SIG-M5 treated with dmso at 0.1 percent for 504 hours (cell line): Measurements from ENCODE around the gene STK25.
"Not testable (repeated sequence)": the region's sequence is repeated elsewhere in the genome, so short reads cannot be mapped to it uniquely, and the experiment has no call there.

Experiments
- DNase-seq: peaks from one replicate; lab custom pipeline; 2025; ENCODE audit not compliant: unreplicated experiment; lab: John Stamatoyannopoulos, UW

The STK25 gene

DNA sequence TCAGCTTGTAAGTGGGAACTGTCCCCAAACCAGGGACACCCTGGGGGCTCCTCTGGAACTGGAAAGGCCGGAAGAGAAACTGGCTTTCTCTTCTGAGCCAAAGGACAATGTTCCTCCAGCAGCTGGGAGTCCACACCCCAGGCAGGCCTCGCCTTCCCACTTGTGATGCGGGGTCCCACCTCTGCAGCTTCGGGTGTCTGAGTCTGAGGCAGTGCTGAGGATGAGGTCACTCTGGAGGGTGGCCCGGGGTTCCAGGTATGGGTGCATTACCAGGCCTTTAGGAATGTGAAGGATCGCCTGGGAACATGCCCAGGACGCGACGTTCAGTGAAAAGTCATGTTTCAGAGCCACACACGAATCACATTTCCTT lies 32.0 kb upstream of the STK25 start:
- no peak for DNase-seq

DNA sequence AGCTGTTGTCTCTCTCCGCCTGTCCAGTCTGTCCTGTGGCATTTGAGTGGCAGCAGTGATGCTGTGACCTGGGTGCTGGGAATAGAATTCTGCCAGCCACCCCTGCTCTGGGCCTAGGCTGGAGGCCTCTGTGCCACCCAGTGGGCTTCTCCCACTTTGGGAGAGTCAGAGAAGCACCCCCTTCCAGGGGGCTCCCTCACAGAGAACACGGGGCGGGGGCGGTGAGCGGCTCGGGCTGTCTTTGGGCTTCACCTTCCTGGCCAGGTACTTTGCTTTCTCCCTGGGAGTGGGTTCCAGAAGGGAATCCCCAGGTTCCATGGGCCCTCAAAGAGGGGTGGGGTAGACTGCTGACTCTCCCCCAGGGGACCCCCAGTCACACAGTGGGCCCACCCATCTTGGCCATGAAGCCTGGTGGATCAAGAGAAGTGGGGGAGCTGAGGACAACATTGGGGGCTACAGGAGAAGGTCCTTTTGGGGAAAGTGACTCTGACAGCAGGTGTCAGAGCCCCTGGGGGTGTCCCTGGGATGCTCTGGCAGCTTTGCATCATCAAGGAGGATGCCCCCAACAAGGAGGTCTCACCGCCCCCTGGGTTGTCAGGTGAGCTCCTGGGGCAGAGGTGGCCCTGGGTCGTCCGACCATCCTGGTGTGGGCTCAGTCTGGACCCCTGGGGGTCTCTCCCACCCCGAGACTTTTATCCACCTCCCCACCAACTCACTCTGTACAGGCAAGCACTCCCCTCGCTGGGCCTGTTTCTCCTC lies 31.4 kb upstream of the STK25 start:
- DNase-seq, result no peak

DNA sequence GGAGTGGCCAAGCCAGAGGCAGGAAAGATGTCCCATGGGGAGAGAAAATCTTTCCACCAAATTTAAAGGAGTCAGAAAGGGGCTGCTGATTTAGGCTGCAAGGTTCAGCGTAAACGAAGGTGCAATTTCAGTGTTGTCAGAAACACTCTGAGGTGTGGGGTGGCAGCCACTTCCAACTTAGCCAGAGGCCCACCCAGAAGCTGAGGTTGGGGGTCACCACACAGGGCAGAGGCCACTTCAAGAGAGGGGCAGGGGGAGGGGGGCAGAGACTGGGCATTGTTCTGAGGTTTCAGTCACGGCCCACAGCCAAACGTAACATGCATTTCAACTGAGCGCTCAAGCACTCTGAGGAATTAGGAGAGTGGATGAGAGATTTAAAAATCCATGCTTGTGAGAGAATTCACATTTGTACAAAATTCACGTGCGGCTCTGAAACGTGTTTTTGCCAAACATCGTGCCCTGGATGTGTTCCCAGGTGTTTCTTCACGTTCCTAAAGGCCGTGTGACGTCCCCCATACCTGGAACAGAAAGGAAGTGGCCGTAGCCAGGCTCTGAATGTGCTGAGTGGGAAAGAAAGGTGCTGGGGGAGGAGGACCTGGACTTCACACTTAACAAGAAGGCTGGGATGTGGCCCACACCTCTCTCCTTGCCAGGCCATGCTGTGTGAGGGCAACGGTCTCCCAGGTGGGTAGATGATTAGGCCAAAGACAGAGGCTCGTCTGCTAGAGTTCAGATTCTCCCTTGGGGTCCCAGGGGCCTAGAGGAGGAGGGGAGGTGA lies 30.6 kb upstream of the STK25 start:
- DNase-seq, result no peak

DNA sequence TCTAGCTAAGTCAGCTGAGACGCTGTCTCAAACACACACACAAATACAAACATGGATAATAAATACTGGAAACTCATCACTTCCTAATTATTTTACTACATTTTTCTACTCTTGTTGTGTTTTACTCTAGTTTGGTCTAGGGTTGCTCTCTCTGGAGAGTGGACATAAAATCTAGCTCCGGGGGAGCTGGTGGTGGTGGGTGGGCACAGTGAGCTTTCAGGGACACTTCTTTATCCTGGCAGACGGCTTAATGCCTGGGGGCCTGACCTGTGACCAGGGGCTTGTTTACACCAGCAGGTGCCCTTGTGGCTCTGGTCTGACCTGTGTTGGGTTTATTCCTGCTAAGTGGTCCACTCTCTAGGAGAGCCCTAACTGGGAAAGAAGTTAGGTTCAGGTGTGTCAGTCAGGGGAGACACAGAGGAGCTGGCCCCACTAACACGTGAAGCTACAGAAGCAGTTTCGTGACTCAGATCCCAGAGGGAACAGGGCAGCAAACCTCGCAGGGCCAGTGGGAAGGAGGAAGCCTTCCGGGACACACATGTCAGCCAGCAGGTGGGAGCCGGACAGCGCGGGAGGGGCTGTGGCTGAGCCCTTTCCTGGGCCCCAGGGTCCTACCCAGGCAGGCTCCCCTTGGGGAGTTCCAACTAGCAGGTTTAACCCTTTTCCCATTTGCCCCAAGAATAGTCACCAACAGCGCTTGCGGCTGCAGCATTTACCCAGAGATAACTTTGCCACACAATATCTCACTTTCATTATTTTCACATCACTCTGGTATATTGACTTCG lies 27.7 kb upstream of the STK25 start:
- no peak for DNase-seq

DNA sequence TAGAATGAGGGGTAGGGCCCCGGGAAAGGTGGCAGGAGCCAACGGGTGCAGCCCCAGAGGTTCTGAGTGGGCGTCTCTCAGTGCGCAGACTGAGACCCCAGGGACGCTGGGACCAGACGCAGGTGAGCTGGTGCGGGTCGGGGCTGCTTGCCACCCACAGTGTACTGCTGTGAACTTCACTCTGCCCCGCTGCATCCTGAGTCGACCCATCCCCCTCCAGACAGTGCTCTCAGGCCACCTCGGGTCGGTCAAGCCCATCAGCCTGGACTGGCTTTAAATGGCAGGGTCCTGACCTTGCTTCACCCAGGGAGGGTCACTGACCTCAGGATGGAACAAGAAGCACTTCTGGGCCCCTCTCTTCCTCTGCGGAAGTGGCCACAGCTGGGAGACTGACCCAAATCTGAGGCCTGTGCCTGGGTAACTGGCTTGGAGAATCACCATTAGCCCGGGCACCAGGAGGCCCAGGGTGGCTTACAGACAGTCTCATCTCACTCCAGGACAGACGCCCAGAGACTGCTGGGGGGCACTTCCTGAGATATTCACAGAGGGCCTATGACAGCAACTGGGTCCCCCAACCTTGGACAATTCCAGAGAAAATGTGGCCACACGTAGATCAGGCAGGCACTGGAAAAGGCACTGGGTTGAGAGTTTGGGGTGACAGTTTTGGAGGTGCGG lies 26.5 kb upstream of the STK25 start:
- DNase-seq, result no peak

DNA sequence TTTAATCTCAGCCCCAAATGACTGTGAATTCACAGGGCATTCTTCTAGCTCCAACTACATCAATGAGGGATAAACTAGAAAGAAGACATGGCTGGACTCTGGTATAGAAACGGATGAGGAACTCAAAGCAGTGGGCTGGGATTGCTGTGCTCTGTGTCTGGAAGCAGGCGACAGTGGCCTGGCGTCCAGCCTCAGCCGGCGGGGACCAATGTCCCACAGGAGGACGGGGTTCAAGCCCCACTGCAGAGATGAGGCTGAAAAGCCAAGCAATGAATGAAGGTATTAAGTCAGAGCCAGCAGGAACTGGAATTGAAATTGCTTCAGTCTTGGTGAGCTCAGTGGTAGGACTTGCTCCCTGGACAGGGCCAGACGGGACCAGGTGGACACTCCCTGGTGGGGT lies 25.9 kb upstream of the STK25 start:
- no peak for DNase-seq

DNA sequence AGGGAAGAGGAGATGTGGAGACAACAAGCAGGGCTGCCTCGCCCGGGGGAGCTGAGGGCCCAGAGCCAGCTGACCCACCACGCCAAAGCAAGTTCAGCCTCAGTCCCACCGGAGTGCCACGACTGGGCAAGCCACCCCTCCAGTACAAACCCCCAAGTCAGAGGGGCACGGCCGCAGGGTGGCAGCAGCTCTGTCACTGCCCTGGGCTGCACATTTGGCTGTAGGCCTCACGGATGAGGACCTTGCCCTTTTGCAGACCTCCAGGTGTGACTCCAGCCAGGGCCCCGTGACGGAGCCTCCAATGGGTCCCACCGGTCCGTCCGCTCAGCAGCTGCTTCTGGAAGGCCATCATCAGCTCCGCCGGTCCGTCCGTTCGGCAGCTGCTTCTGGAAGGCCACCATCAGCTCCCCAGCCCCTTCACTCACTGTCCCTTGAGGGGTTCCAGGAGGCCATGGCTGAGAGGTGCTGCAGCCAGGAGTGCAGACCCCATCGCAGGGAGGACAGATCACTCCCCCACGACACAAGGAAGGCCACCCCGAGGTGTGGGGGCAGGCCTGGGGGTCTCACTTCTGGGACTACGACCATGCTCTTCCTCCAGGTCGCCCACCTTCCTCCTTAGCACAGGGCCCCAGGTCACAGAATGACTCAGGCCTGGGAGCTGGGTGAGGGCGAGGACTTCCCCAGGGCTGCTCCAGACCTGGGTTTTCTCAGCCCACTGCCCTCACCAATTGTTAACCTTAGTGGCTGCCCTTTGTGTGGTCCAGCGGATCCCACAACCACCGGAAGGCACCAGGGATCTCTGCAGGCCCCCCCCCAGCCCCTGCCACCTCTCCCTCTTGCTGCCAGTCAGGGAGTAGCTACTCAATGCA lies 24.6 kb upstream of the STK25 start:
- no peak for DNase-seq

DNA sequence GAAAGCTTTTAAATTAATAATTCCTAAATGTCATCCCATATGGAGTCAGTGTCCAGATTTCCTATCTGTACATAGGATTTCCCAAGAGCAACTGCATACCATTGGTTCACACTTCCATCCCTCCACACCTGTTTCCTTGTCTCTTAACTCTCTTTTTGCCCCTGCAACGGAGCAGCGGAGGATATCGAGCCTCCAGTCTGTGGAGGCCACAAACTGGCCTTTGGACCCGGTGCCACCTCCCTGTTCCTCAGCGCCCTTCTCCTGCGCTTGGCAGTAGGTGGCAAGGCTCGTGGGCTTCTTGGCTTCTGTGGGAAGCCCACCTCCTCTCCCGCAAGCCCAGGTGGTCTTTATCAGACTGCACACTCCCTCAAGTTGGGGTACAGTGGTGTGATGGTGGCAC lies 23.8 kb upstream of the STK25 start:
- no peak for DNase-seq

DNA sequence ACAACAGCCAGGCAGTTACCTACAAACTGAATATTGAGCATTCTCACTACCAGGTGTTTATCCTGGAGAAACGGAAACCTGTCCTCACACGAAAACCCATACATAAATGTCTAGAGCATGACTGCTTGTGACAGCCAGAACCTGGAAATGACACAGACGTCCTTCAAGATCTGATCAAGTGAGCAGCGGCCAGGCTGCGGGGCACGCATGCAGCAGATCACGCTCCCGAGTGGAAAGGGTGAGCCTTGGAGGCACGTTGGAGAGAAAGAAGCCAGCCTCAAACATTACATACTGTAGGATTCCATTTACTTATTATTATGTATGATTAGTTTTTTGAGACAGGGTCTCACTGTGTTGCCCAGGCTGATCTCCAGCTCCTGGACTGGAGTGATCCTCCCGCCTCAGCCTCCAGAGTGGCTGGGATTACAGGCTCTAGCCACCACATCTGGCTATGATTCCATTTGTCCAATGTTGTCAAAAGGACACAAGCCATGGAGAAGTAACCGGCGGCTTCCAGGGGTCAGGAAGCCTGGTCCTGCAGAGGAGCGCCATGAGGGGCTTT lies 22.9 kb upstream of the STK25 start:
- no peak for DNase-seq

DNA sequence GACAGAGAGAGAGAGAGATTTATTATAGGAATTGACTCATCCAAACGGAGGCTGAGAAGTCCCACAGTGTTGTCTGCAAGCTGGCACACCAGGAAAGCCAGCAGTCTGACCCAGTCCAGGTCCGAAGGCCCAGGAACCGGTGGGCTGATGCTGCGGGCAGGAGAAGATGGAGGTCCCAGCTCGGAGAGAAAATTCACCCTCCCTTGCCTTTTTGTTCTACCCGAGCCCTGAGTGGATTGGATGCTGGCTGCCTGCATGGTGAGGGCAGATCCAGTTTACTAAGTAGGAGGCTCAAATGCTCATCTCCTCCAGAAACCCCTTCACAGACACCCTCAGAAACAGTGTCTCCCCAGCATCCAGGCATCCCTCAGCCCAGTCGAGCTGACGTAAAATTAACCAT lies 22.2 kb upstream of the STK25 start:
- no peak for DNase-seq

DNA sequence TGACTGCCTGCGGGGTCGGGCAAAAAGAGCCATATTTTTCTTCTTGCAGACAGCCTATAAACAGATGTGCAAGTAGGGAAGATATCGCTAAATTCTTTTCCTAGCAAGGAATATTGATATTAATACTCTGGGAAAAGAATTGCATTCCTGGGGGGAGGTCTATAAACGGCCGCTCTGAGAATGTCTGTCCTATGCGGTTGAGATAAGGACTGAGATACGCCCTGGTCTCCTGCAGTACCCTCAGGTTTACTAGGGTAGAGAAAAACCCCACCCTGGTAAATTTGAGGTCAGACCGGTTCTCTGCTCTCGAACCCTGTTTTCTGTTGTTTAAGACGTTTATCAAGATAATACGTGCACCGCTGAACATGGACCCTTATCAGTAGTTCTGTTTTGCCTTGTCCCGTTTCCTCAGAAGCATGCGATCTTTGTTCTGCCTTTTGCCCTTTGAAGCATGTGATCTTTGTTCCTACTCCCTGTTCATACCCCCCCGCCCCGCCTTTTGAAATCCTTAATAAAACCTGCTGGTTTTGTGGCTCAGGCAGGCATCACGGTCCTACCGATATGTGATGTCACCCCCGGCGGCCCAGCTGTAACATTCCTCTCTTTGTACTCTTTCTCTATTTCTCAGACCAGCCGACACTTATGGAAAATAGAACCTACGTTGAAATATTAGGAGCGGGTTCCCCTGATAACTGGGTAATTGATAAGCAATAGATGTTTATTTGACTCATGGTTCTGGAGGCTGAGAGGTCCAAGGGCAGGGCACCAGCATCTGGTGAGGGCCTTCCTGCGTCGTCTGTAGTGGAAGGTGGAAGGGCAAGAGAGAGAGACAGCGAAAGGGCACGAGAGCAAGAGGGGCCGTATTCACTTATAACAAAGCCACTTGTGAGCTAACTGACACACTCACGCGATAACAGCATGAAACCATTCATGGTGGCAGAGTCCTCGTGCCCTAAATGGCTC lies 17.7 kb upstream of the STK25 start:
- DNase-seq, result not testable (repeated sequence)

DNA sequence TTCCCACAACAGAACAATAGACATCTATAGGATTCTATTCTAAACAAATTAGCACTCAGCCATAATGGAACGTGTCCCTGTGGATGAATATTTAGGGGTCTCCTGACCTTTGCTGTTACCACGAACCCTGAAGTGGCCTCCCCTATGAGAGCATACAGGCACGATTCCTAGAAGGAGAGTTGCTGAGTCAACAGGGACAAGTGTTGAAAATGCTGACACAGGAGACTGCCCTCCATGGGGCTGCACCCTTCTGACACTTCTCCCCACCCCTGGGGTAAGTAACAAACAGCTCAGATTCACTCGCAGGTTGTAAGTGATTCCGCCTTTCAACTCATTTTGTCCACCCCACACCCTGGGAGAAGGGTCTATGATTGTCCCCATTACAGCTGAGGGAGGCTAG lies 14.1 kb upstream of the STK25 start:
- DNase-seq, result no peak

DNA sequence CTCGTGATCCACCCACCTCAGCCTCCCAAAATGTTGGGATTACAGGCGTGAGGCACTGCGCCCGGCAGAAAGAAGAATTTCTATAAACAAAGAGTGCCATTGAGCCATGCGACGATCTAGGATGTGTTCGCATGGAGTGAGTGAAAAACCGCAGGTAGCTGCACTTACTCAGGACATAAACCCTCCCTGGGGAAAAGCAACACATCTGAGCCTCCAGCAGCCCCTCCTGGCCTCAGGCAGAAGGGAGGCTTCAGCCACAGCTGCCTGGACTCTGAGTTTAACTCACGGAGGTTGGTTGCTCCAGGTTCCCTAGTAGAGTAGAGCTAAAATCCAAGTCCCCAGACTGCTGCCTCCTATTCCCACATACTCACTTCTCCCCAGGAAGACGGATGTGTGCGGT lies 11.3 kb upstream of the STK25 start:
- no peak for DNase-seq

DNA sequence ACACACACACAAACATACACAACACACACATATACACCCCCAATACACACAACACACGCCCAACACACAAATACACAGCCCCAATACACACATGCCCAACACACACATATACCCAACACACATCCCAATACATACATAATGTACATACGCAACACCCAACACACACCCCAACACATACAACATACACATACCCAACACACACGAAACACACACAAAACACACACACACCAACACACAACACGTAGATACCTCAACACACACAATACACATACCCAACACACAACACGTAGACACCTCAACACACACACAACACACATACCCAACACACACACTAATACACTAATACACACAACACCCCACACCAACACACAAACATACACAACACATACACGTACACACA lies 8.9 kb upstream of the STK25 start:
- DNase-seq, result no peak

DNA sequence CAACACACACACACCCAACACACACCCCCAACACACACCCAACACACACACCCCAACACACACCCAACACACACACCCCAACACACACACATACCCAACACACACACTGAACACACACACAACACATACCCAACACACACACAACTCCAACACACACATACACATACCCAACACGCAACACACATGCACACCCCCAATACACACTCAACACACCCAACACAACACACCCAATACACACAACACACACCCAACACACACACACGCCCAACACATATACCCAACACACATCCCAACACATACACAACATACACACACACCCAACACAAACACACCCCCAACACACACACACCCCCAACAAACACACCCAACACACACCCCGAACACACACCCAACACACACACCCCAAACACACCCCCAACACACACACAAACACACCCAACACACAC lies 8.2 kb upstream of the STK25 start:
- no peak for DNase-seq

DNA sequence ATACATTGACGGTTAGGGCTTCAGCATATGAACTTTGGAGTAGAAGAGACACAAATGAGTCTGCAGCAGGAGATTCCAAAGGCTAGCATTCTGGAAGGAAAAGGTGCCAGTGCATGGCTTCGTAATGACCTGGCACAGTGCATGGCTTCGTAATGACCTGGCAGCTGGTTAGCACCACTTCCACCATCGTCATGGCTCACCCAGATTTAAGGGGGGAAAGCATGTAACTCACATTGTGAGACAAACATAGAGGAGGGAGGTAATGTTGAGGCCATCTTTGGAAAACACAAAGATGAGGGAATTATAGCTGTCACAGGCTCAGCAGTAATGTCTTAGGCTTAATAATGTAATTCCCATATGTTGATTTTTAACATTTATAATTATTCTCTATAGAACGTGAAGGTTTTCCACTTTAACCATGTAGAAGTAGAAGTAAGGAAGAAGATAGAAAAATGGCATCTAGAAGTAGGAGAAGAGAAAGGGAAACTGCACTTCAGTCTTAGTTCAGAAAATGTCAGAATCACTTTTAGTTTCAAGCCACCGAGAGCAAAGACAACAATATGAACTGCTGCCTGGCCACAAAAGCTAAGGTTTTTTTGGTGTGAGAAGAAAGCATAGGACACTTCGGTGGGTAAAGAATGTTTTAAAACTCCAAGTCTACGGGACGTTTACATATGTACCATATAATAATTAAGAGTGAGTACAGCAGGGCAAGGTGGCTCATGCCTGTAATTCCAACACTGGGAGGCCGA lies 6.8 kb upstream of the STK25 start:
- no peak for DNase-seq

DNA sequence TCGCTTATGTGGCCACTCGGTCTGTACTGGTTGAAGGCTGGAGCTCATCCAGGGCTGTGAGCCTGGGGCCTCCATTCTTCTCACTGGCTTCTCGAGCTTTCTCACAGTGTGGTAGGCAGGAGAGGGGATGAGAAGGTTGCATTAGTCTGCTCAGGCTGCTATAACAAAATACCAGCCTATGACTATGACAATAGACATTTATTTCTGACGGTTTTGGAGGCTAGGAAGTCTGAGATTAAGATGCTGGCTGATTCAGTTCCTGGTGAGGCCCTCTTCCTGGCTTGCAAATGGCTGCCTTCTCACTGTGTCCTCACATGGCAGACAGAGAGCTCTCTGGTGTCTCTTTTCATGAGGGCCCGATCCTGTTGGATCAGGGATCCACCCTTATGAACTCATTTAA lies 6.2 kb upstream of the STK25 start:
- DNase-seq, result no peak

DNA sequence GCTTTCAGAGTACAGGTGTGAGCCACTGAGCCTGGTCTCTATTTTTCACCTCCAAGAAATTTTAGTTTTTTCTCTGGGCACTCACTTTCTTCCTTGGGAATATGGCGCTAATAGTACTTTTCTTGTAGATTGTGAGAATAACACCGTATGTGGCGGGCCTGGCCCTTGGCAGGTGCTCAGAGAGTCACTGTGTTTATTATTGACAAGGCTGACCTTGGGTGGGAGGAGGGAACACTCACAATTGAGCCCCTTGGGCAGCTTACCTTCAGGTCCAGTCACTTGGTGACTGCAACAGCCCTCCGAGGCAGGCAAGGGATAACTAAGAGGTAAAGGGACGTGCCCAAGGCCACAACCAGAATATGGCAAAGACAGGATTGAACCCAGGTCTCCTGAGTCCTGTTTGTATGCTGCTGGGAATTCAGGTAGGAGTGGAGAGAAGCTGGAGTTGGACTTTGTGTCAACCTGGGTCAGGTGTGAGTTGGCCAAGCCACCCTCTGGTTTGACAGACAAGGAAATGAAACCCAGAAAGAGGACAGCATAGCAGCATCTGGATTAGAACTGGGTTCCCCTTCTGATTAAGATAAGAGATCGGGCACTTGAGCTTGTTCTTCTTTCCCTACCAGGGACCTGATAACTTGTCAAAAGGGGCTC lies 2.8 kb upstream of the STK25 start:
- no peak for DNase-seq
